ENCODE results near the gene SYCP1.
"Not testable (repeated sequence)": the region's sequence is repeated elsewhere in the genome, so short reads cannot be mapped to it uniquely, and the experiment has no call there.

Gene SYCP1, protein sequence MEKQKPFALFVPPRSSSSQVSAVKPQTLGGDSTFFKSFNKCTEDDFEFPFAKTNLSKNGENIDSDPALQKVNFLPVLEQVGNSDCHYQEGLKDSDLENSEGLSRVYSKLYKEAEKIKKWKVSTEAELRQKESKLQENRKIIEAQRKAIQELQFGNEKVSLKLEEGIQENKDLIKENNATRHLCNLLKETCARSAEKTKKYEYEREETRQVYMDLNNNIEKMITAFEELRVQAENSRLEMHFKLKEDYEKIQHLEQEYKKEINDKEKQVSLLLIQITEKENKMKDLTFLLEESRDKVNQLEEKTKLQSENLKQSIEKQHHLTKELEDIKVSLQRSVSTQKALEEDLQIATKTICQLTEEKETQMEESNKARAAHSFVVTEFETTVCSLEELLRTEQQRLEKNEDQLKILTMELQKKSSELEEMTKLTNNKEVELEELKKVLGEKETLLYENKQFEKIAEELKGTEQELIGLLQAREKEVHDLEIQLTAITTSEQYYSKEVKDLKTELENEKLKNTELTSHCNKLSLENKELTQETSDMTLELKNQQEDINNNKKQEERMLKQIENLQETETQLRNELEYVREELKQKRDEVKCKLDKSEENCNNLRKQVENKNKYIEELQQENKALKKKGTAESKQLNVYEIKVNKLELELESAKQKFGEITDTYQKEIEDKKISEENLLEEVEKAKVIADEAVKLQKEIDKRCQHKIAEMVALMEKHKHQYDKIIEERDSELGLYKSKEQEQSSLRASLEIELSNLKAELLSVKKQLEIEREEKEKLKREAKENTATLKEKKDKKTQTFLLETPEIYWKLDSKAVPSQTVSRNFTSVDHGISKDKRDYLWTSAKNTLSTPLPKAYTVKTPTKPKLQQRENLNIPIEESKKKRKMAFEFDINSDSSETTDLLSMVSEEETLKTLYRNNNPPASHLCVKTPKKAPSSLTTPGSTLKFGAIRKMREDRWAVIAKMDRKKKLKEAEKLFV

DNA sequence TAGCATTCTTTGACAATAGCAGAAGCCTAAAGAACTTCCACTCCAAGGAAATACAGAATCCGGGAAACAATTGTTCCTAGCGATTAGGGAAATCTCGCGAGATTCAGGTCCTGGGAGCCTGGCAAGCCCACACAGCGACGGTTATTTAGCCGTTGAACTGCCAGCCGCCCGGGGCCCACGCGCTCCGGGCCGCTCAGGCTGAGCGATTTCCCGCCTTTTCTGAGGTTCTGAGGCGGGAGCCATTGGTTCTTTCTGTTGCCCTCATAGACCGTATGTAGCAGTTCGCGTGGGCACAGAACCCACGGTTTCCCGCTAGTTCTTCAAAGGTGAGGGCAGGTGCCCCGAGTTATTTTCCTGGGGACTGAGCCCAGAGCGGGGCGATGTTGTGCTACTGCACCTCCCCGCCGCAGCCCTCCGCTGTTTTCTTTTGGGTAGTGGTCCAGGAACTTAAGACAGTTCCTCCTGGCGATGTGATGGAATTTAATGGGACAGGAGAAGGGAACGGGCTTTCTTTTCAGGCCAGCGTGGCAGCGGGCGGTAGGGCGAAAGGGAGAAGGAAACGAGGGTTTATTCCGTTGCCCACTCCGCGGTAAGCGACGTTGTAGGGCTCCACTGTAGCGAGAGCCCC, at the start of gene SYCP1:
SYCP1 (plus strand) TSS at position 171 of the 628 bp plus-strand sequence. CDS start 602 bp downstream, outside the sequence.
- DNase-seq = no peak

DNA sequence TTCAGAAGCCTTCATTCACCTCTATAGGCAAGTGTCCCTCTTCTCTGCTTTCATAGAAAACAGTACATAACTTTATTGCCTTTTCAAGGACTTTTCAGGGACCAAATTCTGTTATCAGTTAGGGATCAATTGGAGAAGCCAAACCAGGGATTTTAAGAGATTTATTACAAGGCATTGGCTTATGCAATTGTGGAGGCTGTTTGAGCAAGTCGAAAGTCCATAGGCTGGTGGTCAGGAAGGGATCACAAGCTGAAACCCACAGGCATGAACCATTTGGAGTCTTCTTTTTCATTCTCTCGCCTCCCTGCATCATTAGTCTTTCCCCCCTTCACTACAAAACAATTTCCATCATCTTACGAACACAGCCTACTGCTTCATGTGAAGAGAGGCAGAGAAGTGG, 34.8 kb upstream of the SYCP1 start:
- no peak for DNase-seq

DNA sequence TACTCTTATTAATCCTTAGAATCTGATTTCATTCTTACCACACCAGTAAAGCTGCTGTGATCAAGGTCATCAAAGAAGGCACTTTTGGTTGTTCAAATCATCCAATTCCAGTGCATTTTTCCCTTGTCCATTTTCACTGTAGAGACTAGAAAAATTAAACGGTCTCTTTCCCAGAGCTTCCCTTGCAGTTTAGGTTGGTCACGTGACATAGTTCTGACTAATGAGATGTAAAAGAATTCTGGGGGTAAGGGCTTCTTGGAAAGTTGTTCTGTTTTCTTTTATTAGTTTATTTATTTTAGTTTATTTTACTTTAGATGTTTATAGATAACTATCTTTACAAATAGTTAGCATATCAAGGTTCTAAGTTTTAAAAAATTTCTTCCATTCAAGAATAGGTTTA, 34.3 kb upstream of the SYCP1 start:
- no peak for DNase-seq

DNA sequence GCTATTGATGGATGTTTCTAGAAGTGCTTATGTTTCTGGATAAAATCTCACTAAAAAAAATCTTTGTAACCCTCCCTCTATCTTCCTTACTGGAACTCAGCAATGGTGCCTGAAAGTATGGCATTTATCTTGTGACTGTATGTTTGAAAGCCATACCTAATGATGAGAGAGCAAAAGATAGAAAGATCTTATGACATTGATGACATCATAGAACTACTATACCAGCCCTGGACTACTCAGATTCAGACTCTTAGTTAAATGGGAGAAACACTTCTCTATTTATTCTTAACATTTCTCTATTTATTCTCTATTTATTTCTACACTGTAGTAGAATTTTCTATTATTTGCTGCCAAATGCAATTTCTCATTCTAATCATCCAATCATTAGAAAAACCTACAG, 32.7 kb upstream of the SYCP1 start:
- DNase-seq = no peak

DNA sequence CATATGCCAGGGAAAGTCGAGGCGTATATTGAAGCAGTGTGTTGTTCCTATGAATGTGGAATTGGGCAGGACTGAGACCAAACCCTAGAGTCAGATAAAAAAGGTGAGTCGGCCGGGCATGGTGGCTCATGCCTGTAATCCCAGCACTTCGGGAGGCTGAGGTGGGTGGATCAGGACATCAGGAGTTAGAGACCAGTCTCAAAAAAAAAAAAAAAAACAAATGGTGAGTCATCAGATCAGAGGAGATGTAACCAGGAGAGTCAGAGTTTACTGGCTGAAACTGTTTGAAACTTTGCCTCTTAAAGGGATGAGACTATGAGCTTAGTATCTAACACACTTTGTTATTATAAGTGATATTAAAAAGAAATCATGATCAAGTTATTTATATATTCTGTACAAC, 26.4 kb upstream of the SYCP1 start:
- no peak for DNase-seq

DNA sequence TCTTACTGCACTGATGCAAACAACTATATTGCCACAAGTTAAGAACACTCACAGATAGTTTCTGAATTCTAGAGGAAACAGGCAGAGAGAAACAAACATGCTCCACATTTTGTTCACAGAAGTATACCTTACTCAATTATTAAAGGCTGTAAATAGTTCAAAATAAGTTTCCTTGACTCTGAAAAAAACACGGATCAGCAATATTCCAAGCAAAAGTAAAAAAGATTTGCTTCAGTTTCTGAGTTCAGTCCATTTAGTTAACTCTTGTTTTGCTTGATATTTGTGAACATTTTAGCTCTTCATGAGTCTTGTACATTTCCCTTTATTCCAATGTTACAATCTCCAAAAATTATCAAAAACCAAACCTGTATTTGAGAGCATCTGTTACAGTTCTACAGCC, 24.6 kb upstream of the SYCP1 start:
- not testable (repeated sequence) for DNase-seq

DNA sequence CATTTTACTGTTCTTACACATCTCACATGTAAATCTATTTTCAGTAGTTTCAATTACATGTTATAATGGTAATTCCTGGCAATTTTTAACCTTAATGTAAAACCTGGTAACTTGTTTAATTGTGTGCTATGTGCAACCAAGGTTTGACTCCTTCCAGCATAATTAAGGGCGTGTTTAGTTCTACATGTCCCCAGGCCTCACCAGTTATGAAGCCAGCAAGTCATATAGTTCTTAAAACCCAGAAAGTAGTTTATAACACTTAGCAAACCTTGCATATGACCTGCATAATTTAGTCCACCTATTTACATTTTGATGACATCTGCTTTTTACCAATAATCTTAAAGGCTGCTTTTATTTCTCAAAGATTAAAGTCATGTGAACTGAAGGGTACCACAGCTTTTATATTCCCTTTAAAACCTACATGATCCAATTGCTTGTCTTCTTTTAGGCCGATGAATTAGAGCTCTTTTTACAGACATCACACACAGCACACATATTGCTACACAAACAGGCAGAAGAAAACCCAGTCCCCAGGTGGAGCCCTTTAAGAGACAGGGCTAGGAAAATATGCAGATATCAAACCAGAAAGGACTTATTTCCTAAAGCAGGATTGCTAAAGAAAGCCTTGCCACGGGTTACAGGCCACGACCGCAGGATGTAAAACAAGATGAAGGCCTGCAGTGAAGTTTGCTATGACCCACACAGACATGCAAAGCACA, 23.2 kb upstream of the SYCP1 start:
- no peak for DNase-seq

DNA sequence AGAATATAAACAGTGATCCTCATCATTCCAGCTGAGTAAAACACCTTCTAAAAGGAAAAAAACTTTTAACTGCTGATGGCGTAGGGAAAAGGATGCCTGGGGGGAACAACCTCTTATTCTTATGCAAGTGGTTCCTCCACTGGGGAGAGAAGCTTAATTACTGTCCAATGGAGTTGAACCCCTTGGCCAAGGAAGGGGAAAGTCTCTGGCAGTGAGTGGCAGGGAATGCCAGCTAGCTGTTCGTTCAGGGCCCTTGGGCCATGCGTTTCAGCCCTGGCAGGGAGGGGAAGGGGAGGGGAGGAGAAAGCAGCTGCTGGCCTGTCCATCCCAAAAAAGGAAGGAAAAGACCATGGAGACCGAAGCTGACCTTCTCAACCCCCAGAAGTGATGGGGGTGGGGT, 22.6 kb upstream of the SYCP1 start:
- no peak for DNase-seq

DNA sequence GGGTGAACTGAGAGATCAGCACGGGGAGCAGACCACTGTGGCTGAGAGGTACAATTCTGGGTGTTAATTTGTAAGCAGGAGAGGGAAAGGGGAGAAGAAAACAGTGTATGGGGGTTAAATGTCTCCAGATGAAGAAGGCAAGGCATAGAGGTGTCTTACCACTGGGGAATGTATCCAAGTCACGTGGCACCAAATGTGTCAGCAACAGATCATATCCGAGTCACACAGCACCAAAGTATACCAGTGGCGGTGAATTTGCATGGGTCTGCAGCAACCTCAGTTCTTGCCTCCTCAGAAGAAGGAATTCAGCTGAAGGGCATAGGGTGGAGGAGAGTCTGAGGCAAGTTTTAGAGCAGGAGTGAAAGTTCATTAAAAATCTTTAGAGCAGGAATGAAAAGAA, 21.2 kb upstream of the SYCP1 start:
- DNase-seq = no peak

DNA sequence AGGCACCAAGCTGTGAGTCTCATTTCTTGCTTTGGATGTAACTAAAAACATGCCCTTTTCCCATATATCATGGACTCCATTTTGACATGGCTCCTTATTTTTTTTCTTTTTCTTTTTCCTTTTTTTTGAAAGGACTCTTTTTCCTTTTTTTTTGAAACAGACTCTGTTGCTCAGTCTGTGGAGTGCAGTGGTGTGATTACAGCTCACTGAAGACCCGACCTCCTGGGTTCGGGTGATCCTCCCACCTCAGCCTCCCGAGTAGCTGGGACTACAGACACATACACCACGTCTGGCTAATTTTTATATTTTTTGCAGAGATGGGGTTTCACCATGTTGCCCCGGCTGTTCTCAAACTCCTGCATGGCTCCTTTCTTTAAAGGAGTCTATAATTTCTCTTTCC, 10.4 kb upstream of the SYCP1 start:
- DNase-seq = no peak

DNA sequence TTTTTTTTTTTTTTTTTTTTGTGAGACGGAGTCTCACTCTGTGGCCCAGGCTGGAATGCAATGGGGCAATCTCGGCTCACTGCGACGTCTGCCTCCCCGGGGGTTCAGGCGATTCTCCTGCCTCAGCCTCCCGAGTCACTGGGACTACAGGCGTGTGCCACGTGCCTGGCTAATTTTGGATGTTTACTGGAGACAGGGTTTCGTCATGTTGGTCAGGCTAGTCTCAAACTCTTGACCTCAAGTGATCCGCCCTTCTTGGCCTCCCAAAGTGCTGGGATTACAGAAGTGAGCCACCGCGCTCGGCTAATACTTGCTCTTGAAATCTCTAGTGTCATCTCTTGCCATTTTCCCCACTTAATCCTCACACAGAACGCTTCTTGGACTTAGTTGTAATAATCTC, 1.1 kb upstream of the SYCP1 start:
- no peak for DNase-seq

DNA sequence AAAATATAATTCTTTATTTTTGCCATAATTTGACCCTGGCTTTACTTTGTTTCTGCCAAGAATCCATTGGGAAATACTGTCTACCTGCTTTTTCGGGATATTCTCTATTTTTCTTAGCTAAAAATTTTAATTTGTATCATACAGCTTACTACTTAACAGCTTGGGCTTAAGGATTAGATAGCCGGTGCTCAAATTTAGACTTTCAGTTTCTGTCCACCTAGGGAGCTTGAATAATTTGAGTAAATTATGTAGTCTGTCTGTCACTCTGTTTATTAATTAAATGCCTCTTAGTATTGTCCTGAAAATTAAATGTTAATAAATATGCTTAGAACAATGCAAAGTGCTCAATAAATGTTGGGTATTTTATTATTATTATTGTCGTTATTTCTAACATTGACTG, 6.7 kb downstream of the SYCP1 start:
- DNase-seq = no peak

DNA sequence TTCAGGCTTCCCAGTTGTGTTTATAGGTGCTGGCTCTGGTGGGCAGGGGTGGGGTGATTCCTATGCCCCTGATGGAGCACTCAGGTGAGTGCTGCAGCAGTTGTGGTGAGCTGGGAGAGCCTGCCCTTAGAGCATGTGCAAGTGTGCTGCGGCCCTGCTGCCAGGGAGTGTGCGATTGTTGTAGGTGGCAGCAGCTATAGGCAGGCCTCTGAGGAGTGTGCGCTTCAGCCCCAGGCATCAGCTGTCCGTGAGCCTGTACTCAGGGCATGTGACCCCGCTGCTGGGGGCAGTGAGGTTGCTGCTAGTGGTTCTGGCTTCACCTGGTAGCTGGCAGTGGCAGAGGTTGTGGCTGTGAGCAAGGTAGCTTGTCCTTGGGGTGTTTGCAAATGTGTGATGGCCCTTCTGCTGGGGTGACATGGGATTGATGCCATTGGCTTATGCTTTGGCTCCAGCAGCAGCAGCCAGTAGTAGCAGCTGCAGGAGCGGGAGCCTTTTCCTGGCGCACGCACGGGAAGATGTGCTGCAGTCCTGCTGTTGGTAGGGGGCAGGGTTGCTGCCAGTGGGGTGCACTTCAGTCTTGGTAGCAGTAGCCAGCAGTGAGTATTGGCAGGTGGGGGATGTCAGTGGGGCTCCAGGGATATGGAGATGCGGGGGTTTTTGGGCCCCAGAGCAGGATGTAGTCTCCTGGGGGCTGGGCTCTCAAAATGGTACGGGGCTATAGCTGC, 37.7 kb downstream of the SYCP1 start:
- DNase-seq = no peak

DNA sequence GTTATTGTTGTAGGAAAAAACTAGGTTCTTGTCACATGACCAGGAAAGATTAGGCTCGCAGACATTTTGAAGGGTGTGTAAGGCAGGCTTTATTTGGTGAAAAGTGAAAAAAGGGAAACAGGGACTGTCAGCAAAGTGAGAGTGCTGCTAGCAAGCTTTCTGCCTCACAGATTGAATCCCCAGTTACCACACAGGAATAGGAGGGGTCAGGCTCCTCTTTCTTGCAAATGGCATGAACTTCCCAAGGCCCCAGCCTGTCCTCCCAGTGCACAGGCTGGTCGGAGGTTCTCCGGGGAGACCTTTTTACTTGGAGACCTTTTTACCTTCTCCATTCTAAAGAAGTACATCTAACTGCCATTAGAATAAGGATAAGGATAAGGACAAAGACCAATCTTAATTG, 42.1 kb downstream of the SYCP1 start:
- DNase-seq = no peak

DNA sequence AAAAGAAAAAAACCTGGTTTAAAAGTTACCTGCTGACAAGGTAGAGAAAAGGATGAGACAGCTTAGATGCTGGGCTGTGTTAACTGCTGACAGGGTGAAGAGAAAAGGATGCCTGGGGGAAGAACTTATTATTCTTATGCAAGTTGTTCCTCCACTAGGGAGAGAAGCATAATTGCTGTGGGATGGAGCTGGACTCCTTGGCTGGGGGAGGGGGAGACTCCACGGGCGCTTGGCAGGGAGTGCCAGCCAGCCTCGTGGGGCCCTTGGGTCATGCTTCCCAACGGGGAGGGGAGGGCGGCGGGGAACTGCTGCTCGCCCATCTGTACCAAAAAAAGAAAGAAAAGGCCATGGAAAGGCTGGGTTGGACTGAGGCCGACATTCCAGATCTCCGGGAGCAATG, 47.2 kb downstream of the SYCP1 start:
- no peak for DNase-seq

DNA sequence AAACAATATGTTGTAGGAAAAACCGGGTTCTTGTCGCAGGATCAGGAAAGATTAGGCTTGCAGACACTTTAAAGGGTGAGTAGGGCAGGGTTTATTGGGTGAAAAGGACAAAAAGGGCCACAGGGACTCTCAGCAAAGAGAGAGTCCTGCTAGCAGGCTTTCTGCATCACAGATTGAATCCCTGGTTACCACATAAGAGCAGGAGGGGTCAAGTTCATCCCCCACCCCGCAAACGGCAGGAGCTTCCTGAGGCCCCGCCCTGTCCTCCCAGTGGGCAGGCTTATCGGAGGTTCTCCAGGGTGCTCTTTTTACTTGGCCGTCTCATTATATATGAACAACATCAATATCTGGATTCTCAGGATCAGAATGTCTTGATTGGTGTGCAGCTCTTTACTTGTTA, 47.7 kb downstream of the SYCP1 start:
- no peak for DNase-seq

DNA sequence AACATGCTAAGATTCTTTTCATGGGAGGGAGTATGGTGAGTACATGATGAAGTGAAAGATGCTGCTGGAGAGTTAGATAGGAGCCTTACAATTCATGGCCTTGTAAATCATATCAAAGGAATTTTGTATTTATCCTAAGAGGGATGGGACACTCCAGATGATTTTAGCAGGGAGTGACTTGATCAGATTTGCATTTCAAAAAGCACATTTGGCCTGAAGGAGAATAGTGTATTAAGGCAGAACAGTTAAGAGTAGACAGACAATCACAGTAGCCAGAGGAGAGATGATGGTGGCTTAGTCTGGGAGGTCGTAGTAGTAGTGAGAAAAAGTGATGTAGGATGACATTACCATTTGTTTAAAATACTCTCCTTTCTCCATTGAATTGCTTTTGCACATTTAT, 48.8 kb downstream of the SYCP1 start:
- DNase-seq = no peak

DNA sequence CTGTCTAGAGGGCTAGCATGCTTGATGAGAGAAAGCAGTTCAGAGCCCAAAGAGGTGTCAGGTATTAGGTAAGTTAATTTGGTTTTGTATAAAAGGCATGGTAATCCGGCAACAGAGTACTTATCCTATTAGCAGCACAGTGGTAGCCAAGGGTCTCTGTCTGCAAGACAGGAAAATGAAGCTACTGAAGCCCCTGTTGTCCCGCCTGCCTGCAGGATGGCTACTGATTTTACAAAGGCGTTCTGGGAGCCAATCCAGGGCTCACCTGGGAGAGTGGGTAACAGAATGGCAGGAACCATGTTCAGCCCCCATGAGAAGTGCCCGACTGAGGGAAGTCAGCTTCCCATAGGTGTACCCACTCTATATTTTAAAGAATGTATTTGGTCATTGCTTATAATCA, 61.1 kb downstream of the SYCP1 start:
- not testable (repeated sequence) for DNase-seq

DNA sequence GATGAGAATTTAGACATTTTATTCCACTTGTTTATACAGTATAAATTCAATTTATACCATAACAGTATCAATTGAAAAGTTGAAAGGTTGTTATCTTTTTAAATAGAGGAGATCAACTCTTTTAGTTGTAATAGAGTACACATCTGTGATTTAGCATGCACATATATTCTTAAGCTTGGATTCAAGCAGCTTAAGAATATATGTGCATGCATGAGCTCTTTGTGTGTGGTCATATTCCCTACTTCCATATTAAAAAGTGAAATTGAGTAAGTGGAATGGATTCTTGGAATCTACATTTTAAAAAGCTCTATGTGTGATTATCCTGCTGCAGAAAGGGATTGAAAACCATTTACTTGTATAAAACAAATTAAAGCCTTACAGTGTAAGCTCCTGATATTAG, 71.9 kb downstream of the SYCP1 start:
- DNase-seq = no peak

DNA sequence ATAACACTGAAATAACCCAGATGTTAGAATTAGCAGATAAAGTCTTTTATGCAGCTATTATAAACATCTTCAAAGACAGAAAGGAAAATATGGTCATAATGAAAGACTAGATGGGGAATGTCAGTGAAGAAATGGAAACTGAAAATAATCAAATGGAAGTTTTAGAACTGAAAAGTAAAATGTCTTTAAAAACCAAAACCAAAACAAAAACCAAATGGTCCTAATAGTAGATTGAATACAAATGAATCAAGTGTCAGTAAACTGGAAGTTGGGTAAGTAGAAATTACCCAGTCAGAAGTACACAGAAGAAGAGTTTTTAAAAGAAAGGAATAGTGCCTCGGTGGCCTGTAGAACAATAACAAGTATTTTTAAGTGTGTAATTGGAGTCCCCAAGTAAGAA, 72.7 kb downstream of the SYCP1 start:
- no peak for DNase-seq

DNA sequence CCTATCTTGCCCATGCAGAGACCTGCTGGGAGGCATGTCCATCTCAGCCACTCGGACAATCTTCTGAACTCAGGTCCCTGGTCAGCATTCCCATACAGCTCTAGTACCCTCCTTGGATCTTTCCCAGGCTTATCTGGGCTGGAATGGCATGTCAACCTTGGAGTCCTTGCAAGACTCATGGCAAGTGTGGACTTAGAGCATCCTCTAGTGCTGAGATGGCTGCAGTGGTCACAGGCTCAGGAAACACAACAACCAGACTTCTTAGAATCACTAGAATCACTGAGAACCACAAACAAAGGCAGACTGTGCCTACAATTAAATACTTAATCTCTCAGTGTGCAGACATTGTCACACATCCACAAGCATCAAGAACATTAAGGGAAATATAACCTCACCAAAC, 101.9 kb downstream of the SYCP1 start:
- DNase-seq = no peak

DNA sequence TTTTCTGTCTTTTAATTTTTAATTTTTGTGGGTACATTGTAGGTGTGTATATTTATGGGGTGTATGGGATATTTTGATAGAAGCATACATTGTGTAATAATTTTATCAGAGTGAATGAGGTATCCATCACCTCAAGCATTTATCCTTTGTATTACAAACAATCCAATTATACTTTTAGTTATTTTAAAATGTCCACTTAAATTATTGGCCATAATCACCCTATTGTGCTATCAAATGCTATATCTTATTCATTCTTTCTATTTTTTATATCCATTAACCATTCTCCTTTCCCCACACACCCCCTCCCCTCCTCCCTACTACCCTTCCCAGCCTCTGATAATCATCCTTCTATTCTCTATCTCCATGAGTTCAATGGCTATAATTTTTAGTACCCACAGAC, 104.8 kb downstream of the SYCP1 start:
- DNase-seq = no peak

Data from activated gamma-delta T cell treated with Interleukin-2 at 50 U/mL for 16 hours (primary cell).